ENCODE data around the gene KCNJ11. TPM values are rescaled to one million over a fixed set of nuclear protein-coding genes. Genes with fewer than 3 reads are reported as not detected.

Gene KCNJ11
- polyA plus RNA-seq, 1 donor from 2014 or later = 8.0 TPM

- H3K4me3 ChIP-seq (ENCODE audit: low read length) = no peak overlapping the region
- H3K9me2 ChIP-seq (ENCODE audit: insufficient read depth, low read length) = no peaks in the 10 kb centered on the region
- TF ChIP-seq RAD21 (conservative IDR thresholded peaks at IDR 0.05) = no peak
- no peak for TF ChIP-seq REST (IDR thresholded peaks at IDR 0.05; ENCODE audit: borderline replicate concordance)
- no peak for TF ChIP-seq TAF1 (IDR thresholded peaks at IDR 0.05; ENCODE audit: low read depth)
- no peak for TF ChIP-seq EZH2 (IDR thresholded peaks at IDR 0.05; ENCODE audit: borderline replicate concordance, insufficient read depth, low read length, poor library complexity, severe bottlenecking)
- TF ChIP-seq SMC3 (conservative IDR thresholded peaks at IDR 0.05; ENCODE audit: poor library complexity) = no peak
- TF ChIP-seq POLR2AphosphoS5 (IDR thresholded peaks at IDR 0.05) = no peak
- TF ChIP-seq MXI1 (conservative IDR thresholded peaks at IDR 0.05; ENCODE audit: poor library complexity, severe bottlenecking) = no peak
- no peak for TF ChIP-seq EP300 (conservative IDR thresholded peaks at IDR 0.05; ENCODE audit: poor library complexity, severe bottlenecking)
- TF ChIP-seq CTCF (IDR thresholded peaks at IDR 0.05; ENCODE audit: poor library complexity, severe bottlenecking) = no peak
- H3K36me3 ChIP-seq (ENCODE audit: insufficient read depth, low read length) = no peaks in the 10 kb centered on the region
- H3K9ac ChIP-seq (ENCODE audit: low read length) = no peak overlapping the region
- no peaks in the 10 kb centered on the region for H3K9me3 ChIP-seq (ENCODE audit: low read length)
- no peaks in the 10 kb centered on the region for H3K79me2 ChIP-seq (replicated peaks; ENCODE audit: insufficient read depth, low read length)
- H2AFZ ChIP-seq (ENCODE audit: low read depth, low read length) = no peak overlapping the region
- H4K20me1 ChIP-seq (ENCODE audit: insufficient read depth) = no peaks in the 10 kb centered on the region
- H3F3A ChIP-seq (ENCODE audit: insufficient read depth, low read length, poor library complexity, severe bottlenecking) = no peaks in the 10 kb centered on the region
- no peak overlapping the region for H3K27ac ChIP-seq (ENCODE audit: low read length)
- no peak overlapping the region for H3K4me2 ChIP-seq (ENCODE audit: low read length)
- H3K27me3 ChIP-seq (ENCODE audit: insufficient read depth, low read depth, low read length) = no peaks in the 10 kb centered on the region
These were observed 22.3 kb upstream of the KCNJ11 start for GRCh38 chr11:17410606-17411379.

GRCh38 chr11:17408641-17409040 is 20.2 kb upstream of the KCNJ11 start:
- no peak overlapping the region for H3K27ac ChIP-seq (ENCODE audit: low read length)
- H3F3A ChIP-seq (ENCODE audit: insufficient read depth, low read length, poor library complexity, severe bottlenecking) = no peaks in the 10 kb centered on the region
- H3K9me3 ChIP-seq (ENCODE audit: low read length) = no peaks in the 10 kb centered on the region
- H3K36me3 ChIP-seq (ENCODE audit: insufficient read depth, low read length) = no peaks in the 10 kb centered on the region
- no peak overlapping the region for H3K4me2 ChIP-seq (ENCODE audit: low read length)
- no peak overlapping the region for H2AFZ ChIP-seq (ENCODE audit: low read depth, low read length)
- H3K9ac ChIP-seq (ENCODE audit: low read length) = no peak overlapping the region
- no peak for TF ChIP-seq REST (IDR thresholded peaks at IDR 0.05; ENCODE audit: borderline replicate concordance)
- H3K4me3 ChIP-seq (ENCODE audit: low read length) = no peak overlapping the region
- no peaks in the 10 kb centered on the region for H3K9me2 ChIP-seq (ENCODE audit: insufficient read depth, low read length)
- no peaks in the 10 kb centered on the region for H3K79me2 ChIP-seq (replicated peaks; ENCODE audit: insufficient read depth, low read length)
- H4K20me1 ChIP-seq (ENCODE audit: insufficient read depth) = no peaks in the 10 kb centered on the region
- H3K27me3 ChIP-seq (ENCODE audit: insufficient read depth, low read depth, low read length) = no peaks in the 10 kb centered on the region

Measured in neural cell (in vitro differentiated cells).